Mesenteric fat pad (tissue), 1 donor: ENCODE data around the gene MYO5B. TPM values are rescaled to one million over a fixed set of nuclear protein-coding genes. Genes with fewer than 3 reads are reported as not detected.
"Not testable (repeated sequence)": the region's sequence is repeated elsewhere in the genome, so short reads cannot be mapped to it uniquely, and the experiment has no call there.

Experiments used
- DNase-seq: peaks from one replicate; pipeline ENCODE4 v3.0.0-alpha.2; 2020; ENCODE audit warnings: low spot score
- total RNA-seq: library from RNA; stranded (reverse); fragmentation: NEBNext Ultra II Directional; extraction: Animal tissue kit (Norgen Biotek cat#: 25700); gene quantifications from one replicate; pipeline ENCODE4 v1.2.1, GENCODE V29; 2021
- donor health status: DM: yes; HTN: yes; CAD: no.

MYO5B gene
- total RNA-seq, 1 donor from 2014 or later, result 1.6 TPM

GRCh38 chr18:49842656-49843055, 352.3 kb downstream of the MYO5B start:
- DNase-seq, result peak; percentile 72

- no peak for DNase-seq
These were observed 353.4 kb downstream of the MYO5B start for GRCh38 chr18:49841236-49842217.

GRCh38 chr18:49839012-49839411, 355.9 kb downstream of the MYO5B start:
- no peak for DNase-seq

- DNase-seq, result no peak
These were observed 356.6 kb downstream of the MYO5B start for GRCh38 chr18:49838381-49838780.

GRCh38 chr18:49837889-49838288, 357.1 kb downstream of the MYO5B start:
- DNase-seq, result no peak

- DNase-seq, result not testable (repeated sequence)
These were observed 357.6 kb downstream of the MYO5B start for GRCh38 chr18:49837316-49837835.

GRCh38 chr18:49835405-49835804, 359.5 kb downstream of the MYO5B start:
- no peak for DNase-seq

GRCh38 chr18:49834258-49834657, 360.7 kb downstream of the MYO5B start:
- no peak for DNase-seq

GRCh38 chr18:49833814-49834213, 361.1 kb downstream of the MYO5B start:
- DNase-seq, result no peak

GRCh38 chr18:49832221-49832647, 362.7 kb downstream of the MYO5B start:
- DNase-seq, result no peak

- no peak for DNase-seq
These were observed 367.0 kb downstream of the MYO5B start for GRCh38 chr18:49827996-49828395.

GRCh38 chr18:49819823-49820671, 374.9 kb downstream of the MYO5B start:
- no peak for DNase-seq

GRCh38 chr18:49819071-49819662, 375.8 kb downstream of the MYO5B start:
- DNase-seq, result no peak

GRCh38 chr18:49817947-49818346, 377.0 kb downstream of the MYO5B start:
- no peak for DNase-seq

- no peak for DNase-seq
These were observed 379.0 kb downstream of the MYO5B start for GRCh38 chr18:49815927-49816326.

GRCh38 chr18:49814147-49814499, 380.8 kb downstream of the MYO5B start:
- no peak for DNase-seq

- DNase-seq, result peak; percentile 97
These were observed 381.4 kb downstream of the MYO5B start, which contains the start of gene ACAA2 for GRCh38 chr18:49813319-49814146. TSS of gene ACAA2 (minus strand) at chr18:49813533. CDS start at chr18:49813484, 49 bp downstream.

- no peak for DNase-seq
These were observed 382.0 kb downstream of the MYO5B start for GRCh38 chr18:49813069-49813318.

- no peak for DNase-seq
These were observed 382.5 kb downstream of the MYO5B start for GRCh38 chr18:49812286-49813068.
